GM12875 (cell line): ENCODE measurements around the gene MGAT2.

Experiments used
- H3K4me3 ChIP-seq: one replicate; pipeline ENCODE4 v1.5.1; 2011; ENCODE audit warnings: low read depth, low read length, control low read depth
- CTCF ChIP-seq: IDR thresholded peaks from 2 replicates; pipeline ENCODE4 v1.5.1; 2011; ENCODE audit warnings: low read depth, mild to moderate bottlenecking, control low read depth, inconsistent platforms, low read length, moderate library complexity, borderline replicate concordance; ENCODE audit not compliant: insufficient read depth

The MGAT2 gene

GRCh38 chr14:49583629-49584028 lies 37.0 kb upstream of the MGAT2 start:
- peak overlapping the region; percentile 86 for H3K4me3 ChIP-seq
- no peak for TF ChIP-seq CTCF

- no peak for TF ChIP-seq CTCF
- H3K4me3 ChIP-seq, result peak overlapping the region; percentile 86
These were observed 36.5 kb upstream of the MGAT2 start for GRCh38 chr14:49584058-49584457.

GRCh38 chr14:49584981-49585640 lies 35.5 kb upstream of the MGAT2 start:
- H3K4me3 ChIP-seq, result peak overlapping the region; percentile 86

- TF ChIP-seq CTCF, result no peak
These were observed 34.6 kb upstream of the MGAT2 start, which contains the start of gene RPS29 for GRCh38 chr14:49585803-49586672. RPS29 (minus strand) TSS chr14:49586380; CDS start chr14:49586346, 34 bp downstream.

GRCh38 chr14:49586673-49587460 lies 33.7 kb upstream of the MGAT2 start:
- peak; percentile 50 for TF ChIP-seq CTCF
- no peak overlapping the region for H3K4me3 ChIP-seq

More at GRCh38 chr14:49585803-49586672, 34.6 kb upstream of the MGAT2 start, which contains the start of gene RPS29:
- H3K4me3 ChIP-seq, result peak within 1 kb of the TSS; percentile 86

- no peak overlapping the region for H3K4me3 ChIP-seq
- no peak for TF ChIP-seq CTCF
These were observed 31.2 kb upstream of the MGAT2 start for GRCh38 chr14:49589387-49589786.

GRCh38 chr14:49593016-49593415 lies 27.6 kb upstream of the MGAT2 start:
- no peak for TF ChIP-seq CTCF
- H3K4me3 ChIP-seq, result no peak overlapping the region
